Measurements from ENCODE around the gene MRPL34. TPM values are rescaled to one million over a fixed set of nuclear protein-coding genes. Genes with fewer than 3 reads are reported as not detected.

MRPL34 gene
- total RNA-seq, 4 donors from 2014 or later = 95.8 to 311 (median 149) TPM

- WGBS, 2 donors = 18 to 19% methylated on average over 15 of the region's 15 CpGs
- no peak overlapping the region for H3K4me3 ChIP-seq (replicated peaks in 1 of 3)
- H3K36me3 ChIP-seq = no peaks in the 10 kb centered on the region
- no peaks in the 10 kb centered on the region for H3K4me1 ChIP-seq
- DNase-seq = peak; percentile 79 to 88
- no peak overlapping the region for H3K27ac ChIP-seq
- intact Hi-C loops (cut with DNase I) = loop anchor here (10.0 kb wide), 1 partner anchor 46 kb away; the partner anchor contains the start of gene USE1
- H3K9me3 ChIP-seq = no peaks in the 10 kb centered on the region
- TF ChIP-seq POLR2A (IDR thresholded peaks at IDR 0.05) = no peak
- TF ChIP-seq, protein P1, sequence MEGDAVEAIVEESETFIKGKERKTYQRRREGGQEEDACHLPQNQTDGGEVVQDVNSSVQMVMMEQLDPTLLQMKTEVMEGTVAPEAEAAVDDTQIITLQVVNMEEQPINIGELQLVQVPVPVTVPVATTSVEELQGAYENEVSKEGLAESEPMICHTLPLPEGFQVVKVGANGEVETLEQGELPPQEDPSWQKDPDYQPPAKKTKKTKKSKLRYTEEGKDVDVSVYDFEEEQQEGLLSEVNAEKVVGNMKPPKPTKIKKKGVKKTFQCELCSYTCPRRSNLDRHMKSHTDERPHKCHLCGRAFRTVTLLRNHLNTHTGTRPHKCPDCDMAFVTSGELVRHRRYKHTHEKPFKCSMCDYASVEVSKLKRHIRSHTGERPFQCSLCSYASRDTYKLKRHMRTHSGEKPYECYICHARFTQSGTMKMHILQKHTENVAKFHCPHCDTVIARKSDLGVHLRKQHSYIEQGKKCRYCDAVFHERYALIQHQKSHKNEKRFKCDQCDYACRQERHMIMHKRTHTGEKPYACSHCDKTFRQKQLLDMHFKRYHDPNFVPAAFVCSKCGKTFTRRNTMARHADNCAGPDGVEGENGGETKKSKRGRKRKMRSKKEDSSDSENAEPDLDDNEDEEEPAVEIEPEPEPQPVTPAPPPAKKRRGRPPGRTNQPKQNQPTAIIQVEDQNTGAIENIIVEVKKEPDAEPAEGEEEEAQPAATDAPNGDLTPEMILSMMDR (IDR thresholded peaks at IDR 0.05) = peak; percentile 66 to 90 (median 88)
- H3K27me3 ChIP-seq = no peaks in the 10 kb centered on the region
These were observed 44.8 kb upstream of the MRPL34 start for GRCh38 chr19:17260842-17261325.

- H3K9me3 ChIP-seq = no peaks in the 10 kb centered on the region
- no peaks in the 10 kb centered on the region for H3K27me3 ChIP-seq
- 56 to 76% methylated on average over 11 to 16 of the region's 16 CpGs for WGBS, 2 donors
- DNase-seq = no peak
- TF ChIP-seq POLR2A (IDR thresholded peaks at IDR 0.05) = no peak
- TF ChIP-seq, protein P1 (IDR thresholded peaks at IDR 0.05) = no peak
- no peak overlapping the region for H3K27ac ChIP-seq
- no peaks in the 10 kb centered on the region for H3K36me3 ChIP-seq
- intact Hi-C loops (cut with DNase I) = loop anchor here (10.0 kb wide), 1 partner anchor 48 kb away; the partner anchor contains the start of gene USE1
- H3K4me3 ChIP-seq (replicated peaks in 1 of 3) = no peak overlapping the region
- H3K4me1 ChIP-seq = no peaks in the 10 kb centered on the region
These were observed 43.1 kb upstream of the MRPL34 start for GRCh38 chr19:17262557-17262956.

- Histone ChIP-seq H3K9me3 (no peaks in the 10 kb centered on the region), H3K4me1 (peaks cover 5% of the 10 kb centered on the region in 2 donors), H3K36me3 (no peaks in the 10 kb centered on the region), H3K4me3 (replicated peaks in 1 of 3) (peak overlapping the region in 1 of 3 donors; percentile 24), H3K27me3 (no peaks in the 10 kb centered on the region), H3K27ac (peak overlapping the region in 2 of 3 donors; percentile 48 to 76)
- DNase-seq = no peak
- 80 to 83% methylated on average over 20 to 23 of the region's 23 CpGs for WGBS, 2 donors
- intact Hi-C loops (cut with DNase I) = loop anchor here (10.0 kb wide), 1 partner anchor 49 kb away; the partner anchor contains the start of gene USE1
- no peak for TF ChIP-seq POLR2A (IDR thresholded peaks at IDR 0.05)
- TF ChIP-seq, protein P1 (IDR thresholded peaks at IDR 0.05) = no peak
These were observed 41.7 kb upstream of the MRPL34 start for GRCh38 chr19:17263712-17264640.

GRCh38 chr19:17264641-17264979, 41.1 kb upstream of the MRPL34 start, which contains the start of gene USHBP1:
Gene USHBP1 (minus strand): TSS chr19:17264745. CDS start chr19:17264299, 446 bp downstream.
- Histone ChIP-seq H3K9me3 (no peaks in the 10 kb centered on the region), H3K27ac (peak within 1 kb of the TSS in 2 of 3 donors; percentile 48 to 76), H3K36me3 (peaks cover 0 to 3% of the 10 kb centered on the region in 2 donors), H3K4me1 (peaks cover 5% of the 10 kb centered on the region in 2 donors), H3K27me3 (no peaks in the 10 kb centered on the region), H3K4me3 (replicated peaks in 1 of 3) (peak within 1 kb of the TSS in 1 of 3 donors; percentile 24)
- TF ChIP-seq, protein P1 (IDR thresholded peaks at IDR 0.05) = no peak
- peak in 1 of 2 donors; percentile 16 for TF ChIP-seq POLR2A (IDR thresholded peaks at IDR 0.05)
- DNase-seq = peak; percentile 16 to 22
- intact Hi-C loops (cut with DNase I) = loop anchor here (10.0 kb wide), 1 partner anchor 50 kb away; the partner anchor contains the start of gene USE1
- WGBS, 2 donors = 36% methylated on average over 5 of the region's 5 CpGs
